Activated gamma-delta T cell (primary cell): ENCODE measurements around the gene BMERB1.

Source experiments
- DNase-seq: peaks from one replicate; lab custom pipeline; 2025; lab: John Stamatoyannopoulos, UW

The BMERB1 gene

DNA sequence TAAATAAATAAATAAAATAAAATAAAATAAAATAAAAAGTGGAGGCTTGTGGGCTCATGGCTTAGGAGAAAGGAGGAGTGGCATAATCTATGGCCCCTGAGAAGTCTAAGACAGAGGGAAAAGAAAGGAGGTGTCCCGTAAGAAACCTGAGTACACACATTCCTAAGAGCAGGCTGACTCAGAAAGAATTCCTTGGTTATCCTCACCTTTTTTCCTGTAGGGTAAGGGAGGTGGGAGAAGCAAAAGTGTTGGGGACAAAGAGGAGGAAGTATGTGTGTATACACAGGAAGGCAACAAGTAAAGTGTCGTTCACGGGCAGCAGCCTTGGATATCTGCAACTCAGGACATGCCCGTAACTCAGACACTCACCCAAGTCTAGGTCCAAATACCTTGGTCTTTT lies 179.3 kb downstream of the BMERB1 start:
- no peak for DNase-seq

DNA sequence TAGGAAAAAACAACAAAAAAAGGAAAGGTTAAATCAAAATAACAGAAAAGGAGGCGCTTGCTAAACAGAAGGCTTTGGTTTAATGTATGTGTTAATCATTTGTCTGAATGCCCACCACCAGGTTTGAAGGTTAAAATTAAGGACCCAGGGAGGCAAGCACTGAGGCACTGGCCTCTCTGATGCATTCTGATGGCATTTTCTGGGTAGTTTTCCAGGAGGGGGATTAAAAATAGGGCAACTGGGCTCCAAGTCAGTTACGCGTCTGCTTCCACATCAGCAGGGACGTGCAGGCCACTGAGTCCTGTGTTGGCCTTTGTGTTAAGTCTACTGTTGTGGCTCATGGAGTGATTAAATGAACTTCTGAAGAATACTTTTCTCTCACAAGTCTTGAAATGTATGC lies 181.6 kb downstream of the BMERB1 start:
- DNase-seq: no peak

GRCh38 chr16:15616475-15617165 lies 182.2 kb downstream of the BMERB1 start:
- DNase-seq: no peak

GRCh38 chr16:15617901-15618300 lies 183.5 kb downstream of the BMERB1 start:
- DNase-seq: no peak

- no peak for DNase-seq
Measured at GRCh38 chr16:15618392-15618791, 184.0 kb downstream of the BMERB1 start.

GRCh38 chr16:15620611-15621195 lies 186.3 kb downstream of the BMERB1 start:
- no peak for DNase-seq

- DNase-seq: no peak
Measured at GRCh38 chr16:15621456-15621855, 187.1 kb downstream of the BMERB1 start.

DNA sequence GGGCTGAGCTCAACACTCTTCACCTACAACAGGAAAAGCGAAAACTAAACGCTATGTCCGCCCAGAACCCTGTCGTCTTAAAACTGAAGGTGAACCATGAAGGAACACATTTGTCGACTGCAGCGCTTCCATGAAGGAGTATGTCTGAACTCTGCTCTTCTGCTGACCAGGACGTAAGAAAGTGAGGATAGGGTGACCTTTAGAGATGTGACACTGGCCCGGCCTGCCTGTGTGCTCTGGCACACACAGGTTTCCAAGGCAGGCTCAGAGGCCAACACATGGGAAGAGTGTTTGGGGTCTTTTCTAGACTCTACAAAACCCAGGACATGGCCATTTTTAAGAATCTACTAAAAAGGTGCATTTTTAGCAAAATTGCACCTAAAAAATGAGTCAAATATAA lies 187.5 kb downstream of the BMERB1 start:
- no peak for DNase-seq

GRCh38 chr16:15631730-15632409 lies 197.5 kb downstream of the BMERB1 start:
- DNase-seq: no peak

DNA sequence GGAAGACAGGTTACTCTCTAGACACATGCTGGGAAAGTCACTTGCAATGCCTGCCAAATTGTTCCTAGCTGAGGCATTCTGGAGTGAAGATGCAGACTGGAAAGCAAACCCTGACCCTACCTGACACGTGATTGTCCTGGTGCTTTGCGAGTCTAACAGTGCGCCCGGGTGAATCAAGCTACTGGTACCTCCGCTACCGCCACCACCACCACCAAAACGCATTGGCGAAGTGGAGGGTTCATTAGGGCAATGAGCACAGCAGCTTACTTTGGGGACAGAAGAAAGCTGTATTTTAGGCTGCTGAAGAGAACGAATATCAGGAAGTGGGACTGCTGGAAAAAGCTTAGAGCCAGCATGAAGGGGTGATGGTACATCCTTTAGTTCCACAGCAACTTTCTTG lies 201.5 kb downstream of the BMERB1 start:
- no peak for DNase-seq

DNA sequence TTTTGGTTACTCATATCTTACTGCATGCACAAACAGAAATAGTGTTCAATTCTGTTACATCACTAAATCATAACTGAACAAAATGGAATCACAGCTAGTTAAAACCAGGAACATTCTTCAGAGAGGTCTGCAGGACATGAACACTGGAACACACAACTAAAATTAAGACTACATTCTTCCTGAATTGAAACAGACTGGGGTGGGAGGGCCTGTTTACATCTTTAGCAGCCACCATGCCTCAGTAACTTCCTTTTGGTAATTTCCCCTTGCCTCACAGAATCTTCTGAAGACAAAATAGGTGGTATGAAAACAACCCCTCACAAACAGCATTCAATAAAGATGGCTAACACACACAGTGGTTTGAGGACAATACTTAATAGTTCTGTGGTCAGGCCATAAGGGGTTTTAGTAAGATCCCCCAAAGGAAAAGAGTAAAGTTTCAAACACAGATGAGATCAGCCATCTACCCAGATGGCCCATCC lies 202.0 kb downstream of the BMERB1 start:
- DNase-seq: no peak
